ENCODE measurements around the gene SELENOV.

DNA sequence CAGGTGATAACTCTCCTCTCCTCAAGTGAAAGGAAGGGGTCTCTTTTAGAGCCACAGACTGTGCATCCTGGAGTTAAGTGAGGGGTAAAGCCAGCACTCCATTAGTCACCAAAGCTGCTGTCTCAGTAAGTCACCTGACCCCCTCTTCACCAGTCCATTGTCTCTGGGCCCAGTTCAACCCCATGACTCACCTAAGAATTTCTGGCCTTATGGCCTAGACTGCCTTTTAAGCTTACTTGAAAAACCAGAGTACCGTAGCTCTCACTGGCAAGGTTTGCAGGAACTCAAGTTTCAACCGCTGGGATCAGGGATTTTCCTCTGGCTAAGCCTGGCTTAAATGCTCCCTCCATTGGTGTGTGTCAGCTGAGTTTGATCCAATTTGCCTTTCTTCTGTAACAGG lies 48.5 kb downstream of the SELENOV start:
- TF ChIP-seq ZC3H10 (CRISPR knock-in tag; IDR thresholded peaks at IDR 0.05) (no peak), GLIS3 (CRISPR knock-in tag; IDR thresholded peaks at IDR 0.05) (no peak), PPARA (CRISPR knock-in tag; IDR thresholded peaks at IDR 0.05; ENCODE audit: borderline replicate concordance) (no peak), ESRRG (CRISPR knock-in tag; IDR thresholded peaks at IDR 0.05) (no peak), ZFP30 (CRISPR knock-in tag; IDR thresholded peaks at IDR 0.05) (no peak), OSR1 (CRISPR knock-in tag; IDR thresholded peaks at IDR 0.05) (no peak), ZFP3 (CRISPR knock-in tag; IDR thresholded peaks at IDR 0.05) (no peak)
- TF ChIP-seq, protein P1, sequence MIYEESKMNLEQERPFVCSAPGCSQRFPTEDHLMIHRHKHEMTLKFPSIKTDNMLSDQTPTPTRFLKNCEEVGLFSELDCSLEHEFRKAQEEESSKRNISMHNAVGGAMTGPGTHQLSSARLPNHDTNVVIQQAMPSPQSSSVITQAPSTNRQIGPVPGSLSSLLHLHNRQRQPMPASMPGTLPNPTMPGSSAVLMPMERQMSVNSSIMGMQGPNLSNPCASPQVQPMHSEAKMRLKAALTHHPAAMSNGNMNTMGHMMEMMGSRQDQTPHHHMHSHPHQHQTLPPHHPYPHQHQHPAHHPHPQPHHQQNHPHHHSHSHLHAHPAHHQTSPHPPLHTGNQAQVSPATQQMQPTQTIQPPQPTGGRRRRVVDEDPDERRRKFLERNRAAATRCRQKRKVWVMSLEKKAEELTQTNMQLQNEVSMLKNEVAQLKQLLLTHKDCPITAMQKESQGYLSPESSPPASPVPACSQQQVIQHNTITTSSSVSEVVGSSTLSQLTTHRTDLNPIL (CRISPR knock-in tag; IDR thresholded peaks at IDR 0.05; ENCODE audit: low read depth): no peak
- TF ChIP-seq, protein P2, sequence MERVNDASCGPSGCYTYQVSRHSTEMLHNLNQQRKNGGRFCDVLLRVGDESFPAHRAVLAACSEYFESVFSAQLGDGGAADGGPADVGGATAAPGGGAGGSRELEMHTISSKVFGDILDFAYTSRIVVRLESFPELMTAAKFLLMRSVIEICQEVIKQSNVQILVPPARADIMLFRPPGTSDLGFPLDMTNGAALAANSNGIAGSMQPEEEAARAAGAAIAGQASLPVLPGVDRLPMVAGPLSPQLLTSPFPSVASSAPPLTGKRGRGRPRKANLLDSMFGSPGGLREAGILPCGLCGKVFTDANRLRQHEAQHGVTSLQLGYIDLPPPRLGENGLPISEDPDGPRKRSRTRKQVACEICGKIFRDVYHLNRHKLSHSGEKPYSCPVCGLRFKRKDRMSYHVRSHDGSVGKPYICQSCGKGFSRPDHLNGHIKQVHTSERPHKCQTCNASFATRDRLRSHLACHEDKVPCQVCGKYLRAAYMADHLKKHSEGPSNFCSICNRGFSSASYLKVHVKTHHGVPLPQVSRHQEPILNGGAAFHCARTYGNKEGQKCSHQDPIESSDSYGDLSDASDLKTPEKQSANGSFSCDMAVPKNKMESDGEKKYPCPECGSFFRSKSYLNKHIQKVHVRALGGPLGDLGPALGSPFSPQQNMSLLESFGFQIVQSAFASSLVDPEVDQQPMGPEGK (CRISPR knock-in tag; IDR thresholded peaks at IDR 0.05; ENCODE audit: borderline replicate concordance): no peak
- TF ChIP-seq, protein P3, sequence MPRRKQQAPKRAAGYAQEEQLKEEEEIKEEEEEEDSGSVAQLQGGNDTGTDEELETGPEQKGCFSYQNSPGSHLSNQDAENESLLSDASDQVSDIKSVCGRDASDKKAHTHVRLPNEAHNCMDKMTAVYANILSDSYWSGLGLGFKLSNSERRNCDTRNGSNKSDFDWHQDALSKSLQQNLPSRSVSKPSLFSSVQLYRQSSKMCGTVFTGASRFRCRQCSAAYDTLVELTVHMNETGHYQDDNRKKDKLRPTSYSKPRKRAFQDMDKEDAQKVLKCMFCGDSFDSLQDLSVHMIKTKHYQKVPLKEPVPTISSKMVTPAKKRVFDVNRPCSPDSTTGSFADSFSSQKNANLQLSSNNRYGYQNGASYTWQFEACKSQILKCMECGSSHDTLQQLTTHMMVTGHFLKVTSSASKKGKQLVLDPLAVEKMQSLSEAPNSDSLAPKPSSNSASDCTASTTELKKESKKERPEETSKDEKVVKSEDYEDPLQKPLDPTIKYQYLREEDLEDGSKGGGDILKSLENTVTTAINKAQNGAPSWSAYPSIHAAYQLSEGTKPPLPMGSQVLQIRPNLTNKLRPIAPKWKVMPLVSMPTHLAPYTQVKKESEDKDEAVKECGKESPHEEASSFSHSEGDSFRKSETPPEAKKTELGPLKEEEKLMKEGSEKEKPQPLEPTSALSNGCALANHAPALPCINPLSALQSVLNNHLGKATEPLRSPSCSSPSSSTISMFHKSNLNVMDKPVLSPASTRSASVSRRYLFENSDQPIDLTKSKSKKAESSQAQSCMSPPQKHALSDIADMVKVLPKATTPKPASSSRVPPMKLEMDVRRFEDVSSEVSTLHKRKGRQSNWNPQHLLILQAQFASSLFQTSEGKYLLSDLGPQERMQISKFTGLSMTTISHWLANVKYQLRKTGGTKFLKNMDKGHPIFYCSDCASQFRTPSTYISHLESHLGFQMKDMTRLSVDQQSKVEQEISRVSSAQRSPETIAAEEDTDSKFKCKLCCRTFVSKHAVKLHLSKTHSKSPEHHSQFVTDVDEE (CRISPR knock-in tag; IDR thresholded peaks at IDR 0.05): no peak
